PC-9 (cell line): ENCODE measurements around the gene ENDOV. TPM values are rescaled to one million over a fixed set of nuclear protein-coding genes. Genes with fewer than 3 reads are reported as not detected.

Source experiments
- BruUV-seq: library from RNA; stranded (reverse); fragments of 400-500 nt; replicated peaks from 2 replicates; lab custom pipeline; 2021; lab: Mats Ljungman, UMichigan
- CTCF ChIA-PET: fragments of 300-600 bp; sonication (Branson Sonifier 250); formaldehyde crosslinking; loops from one replicate; lab custom pipeline; 2022; ENCODE audit warnings: antibody characterized with exemption; lab: Charles Lee
- POLR2A ChIA-PET: fragments of 300-600 bp; sonication (Branson Sonifier 250); formaldehyde crosslinking; loops from one replicate; lab custom pipeline; 2022; ENCODE audit warnings: antibody characterized with exemption; ENCODE audit not compliant: unreplicated experiment; lab: Charles Lee
- DNase-seq, 2 experiments: peaks; one replicate each; pipeline versions ENCODE4 v3.0.0 to v3.0.0-alpha.2; 2015 to 2022; ENCODE audit warnings: mixed read lengths in 1 of 2
- H2AFZ ChIP-seq: fragments of 200-600 bp; sonication (generic); 2 replicates; pipeline ENCODE4 v1.8.1; 2017; ENCODE audit warnings: antibody characterized with exemption
- H3F3A ChIP-seq: fragments of 200-600 bp; sonication (generic); 2 replicates; pipeline ENCODE4 v1.8.1; 2017; ENCODE audit warnings: antibody characterized with exemption, mild to moderate bottlenecking, low read depth; ENCODE audit not compliant: insufficient read depth
- H3K27ac ChIP-seq: fragments of 200-600 bp; sonication (generic); 2 replicates; pipeline ENCODE4 v1.6.1; 2016; ENCODE audit warnings: mixed run types
- H3K27me3 ChIP-seq: fragments of 200-600 bp; sonication (generic); 2 replicates; pipeline ENCODE4 v1.6.1; 2016; ENCODE audit warnings: low read depth, mixed run types; ENCODE audit not compliant: insufficient read depth
- H3K36me3 ChIP-seq: fragments of 200-600 bp; sonication (generic); 2 replicates; pipeline ENCODE4 v1.6.1; 2016; ENCODE audit warnings: low read depth, mixed run types
- H3K4me1 ChIP-seq: fragments of 200-600 bp; sonication (generic); replicated peaks from 2 replicates; pipeline ENCODE4 v1.6.1; 2016; ENCODE audit warnings: mixed run types; ENCODE audit not compliant: insufficient read depth
- H3K4me2 ChIP-seq: fragments of 200-600 bp; sonication (generic); 2 replicates; pipeline ENCODE4 v1.6.1; 2017; ENCODE audit warnings: mixed run types
- H3K4me3 ChIP-seq: fragments of 200-600 bp; sonication (generic); 2 replicates; pipeline ENCODE4 v1.6.1; 2016; ENCODE audit warnings: mixed run types
- H3K79me2 ChIP-seq: fragments of 200-600 bp; sonication (generic); 2 replicates; pipeline ENCODE4 v1.6.1; 2017; ENCODE audit warnings: low read depth, mixed run types
- H3K9me2 ChIP-seq: fragments of 200-600 bp; sonication (generic); 2 replicates; pipeline ENCODE4 v1.8.1; 2017; ENCODE audit warnings: mild to moderate bottlenecking; ENCODE audit not compliant: insufficient read depth
- H3K9me3 ChIP-seq: fragments of 200-600 bp; sonication (generic); 2 replicates; pipeline ENCODE4 v1.8.1; 2016; ENCODE audit warnings: low read depth; ENCODE audit not compliant: insufficient read depth
- H4K20me1 ChIP-seq: fragments of 200-600 bp; sonication (generic); 2 replicates; pipeline ENCODE4 v1.8.1; 2017; ENCODE audit not compliant: insufficient read depth
- EZH2 ChIP-seq: fragments of 200-600 bp; sonication (generic); IDR thresholded peaks from 2 replicates; pipeline ENCODE4 v1.8.0; 2017; ENCODE audit warnings: antibody characterized with exemption, low read depth
- intact Hi-C: fragments of 100-400 bp; cut with micrococcal nuclease; formaldehyde crosslinking; loops from one replicate; pipeline ENCODE4 v1.10.0; 2022; ENCODE audit not compliant: unreplicated experiment
- total RNA-seq: library from RNA; stranded (reverse); gene quantifications from 2 replicates; pipeline ENCODE4 v1.2.3, GENCODE V29; 2021
- TF ChIP-seq, protein P1 (sequence below): fragments of 200-600 bp; sonication (generic); conservative IDR thresholded peaks from 2 replicates; pipeline ENCODE4 v1.6.1; 2017; ENCODE audit warnings: mixed run types, antibody characterized with exemption, mild to moderate bottlenecking, moderate library complexity

Gene ENDOV
- total RNA-seq, 1 experiment from 2014 or later = 50.3 TPM

DNA sequence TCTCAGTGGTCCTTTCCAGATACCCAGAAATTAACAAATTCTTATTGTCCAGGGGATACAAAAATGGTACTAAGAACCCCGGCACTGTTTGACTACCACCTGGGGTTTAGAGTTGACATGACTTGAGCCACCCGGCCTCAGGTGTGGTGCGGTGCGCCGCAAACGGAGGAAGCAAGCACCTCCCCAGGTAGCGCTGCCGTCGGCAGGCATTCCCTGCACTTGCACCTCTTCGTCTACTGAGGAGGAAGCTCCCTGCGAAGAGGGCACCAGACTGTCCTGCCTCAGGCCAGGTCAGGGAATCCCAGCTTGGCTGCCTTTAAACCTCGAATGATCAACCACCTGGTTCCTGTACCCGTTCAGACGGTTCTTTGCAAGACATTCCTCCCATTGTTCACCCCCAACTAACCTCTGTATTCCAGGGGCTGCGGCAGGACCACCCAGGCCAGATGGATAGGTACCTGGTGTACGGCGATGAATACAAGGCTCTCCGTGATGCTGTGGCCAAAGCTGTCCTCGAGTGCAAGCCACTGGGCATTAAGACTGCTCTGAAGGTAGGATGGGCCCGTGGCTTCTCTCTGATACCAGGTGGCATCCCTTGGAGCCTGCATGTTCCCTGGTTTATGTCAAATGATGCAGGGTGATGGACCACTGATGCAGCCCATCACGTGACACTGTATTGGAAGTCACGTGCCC is 40.8 kb upstream of the ENDOV start:
- H3K4me3 ChIP-seq = no peak overlapping the region
- no peak overlapping the region for H2AFZ ChIP-seq
- peaks cover 6% of the 10 kb centered on the region; the same call in 1 of the 2 replicates for H3K36me3 ChIP-seq
- no peak overlapping the region for H3K27ac ChIP-seq
- CTCF ChIA-PET = no interaction called here
- H3K27me3 ChIP-seq = no peaks in the 10 kb centered on the region
- DNase-seq = no peak
- no peaks in the 10 kb centered on the region for H3K79me2 ChIP-seq
- H3K9me2 ChIP-seq = no peaks in the 10 kb centered on the region
- POLR2A ChIA-PET = no interaction called here
- no peaks in the 10 kb centered on the region for H3F3A ChIP-seq
- BruUV-seq = no TSS peak
- no peak for TF ChIP-seq EZH2
- H4K20me1 ChIP-seq = no peaks in the 10 kb centered on the region
- no peak overlapping the region for H3K4me2 ChIP-seq
- no peaks in the 10 kb centered on the region for H3K4me1 ChIP-seq
- intact Hi-C loops = no loop called here
- no peaks in the 10 kb centered on the region for H3K9me3 ChIP-seq

DNA sequence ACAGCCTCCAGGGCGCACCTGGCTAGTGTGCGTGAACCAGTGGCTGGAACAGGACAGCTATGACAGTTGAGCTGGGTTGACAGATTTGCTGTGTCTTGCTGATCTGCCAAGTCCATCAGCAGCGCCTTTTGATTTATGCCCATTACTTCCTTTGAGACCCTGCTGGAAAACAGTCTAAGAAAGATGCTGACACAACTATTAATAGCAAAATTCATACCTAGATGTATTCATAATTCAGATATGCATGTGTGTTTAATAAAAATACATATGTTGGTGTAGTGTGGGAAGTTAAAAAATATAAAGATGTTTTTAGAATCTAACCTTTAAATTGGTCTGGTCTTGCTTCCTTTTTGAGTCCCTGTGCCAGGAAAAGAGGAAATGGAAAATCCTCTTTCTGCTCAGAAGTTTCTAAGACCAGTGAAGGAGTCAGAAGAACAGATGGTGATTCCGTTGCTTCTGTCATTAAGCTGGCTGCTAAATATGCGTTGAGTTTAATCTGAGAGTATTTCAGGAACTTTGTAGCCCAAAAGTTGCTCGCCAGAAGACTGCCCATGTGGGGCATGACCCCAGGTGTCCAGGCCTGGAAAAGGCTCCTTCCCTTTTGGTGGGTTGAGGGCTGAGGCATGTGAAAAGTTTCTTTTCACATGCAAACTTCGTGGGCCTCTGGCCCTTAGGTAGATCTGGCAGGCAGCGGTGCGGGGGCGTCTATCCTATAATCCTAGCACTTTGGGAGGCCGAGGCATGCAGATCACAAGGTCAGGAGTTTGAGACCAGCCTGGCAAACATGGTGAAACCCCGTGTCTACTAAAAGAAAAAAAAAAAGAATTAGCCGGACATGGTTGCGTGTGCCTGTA is 40.0 kb upstream of the ENDOV start:
- no peaks in the 10 kb centered on the region for H3K79me2 ChIP-seq
- no peaks in the 10 kb centered on the region for H3K9me3 ChIP-seq
- H3K4me2 ChIP-seq = no peak overlapping the region
- H3K4me1 ChIP-seq = no peaks in the 10 kb centered on the region
- ChIA-PET CTCF (no interaction called here), POLR2A (no interaction called here)
- H3K27ac ChIP-seq = no peak overlapping the region
- H2AFZ ChIP-seq = no peak overlapping the region
- no peak for TF ChIP-seq EZH2
- TF ChIP-seq, protein P1, sequence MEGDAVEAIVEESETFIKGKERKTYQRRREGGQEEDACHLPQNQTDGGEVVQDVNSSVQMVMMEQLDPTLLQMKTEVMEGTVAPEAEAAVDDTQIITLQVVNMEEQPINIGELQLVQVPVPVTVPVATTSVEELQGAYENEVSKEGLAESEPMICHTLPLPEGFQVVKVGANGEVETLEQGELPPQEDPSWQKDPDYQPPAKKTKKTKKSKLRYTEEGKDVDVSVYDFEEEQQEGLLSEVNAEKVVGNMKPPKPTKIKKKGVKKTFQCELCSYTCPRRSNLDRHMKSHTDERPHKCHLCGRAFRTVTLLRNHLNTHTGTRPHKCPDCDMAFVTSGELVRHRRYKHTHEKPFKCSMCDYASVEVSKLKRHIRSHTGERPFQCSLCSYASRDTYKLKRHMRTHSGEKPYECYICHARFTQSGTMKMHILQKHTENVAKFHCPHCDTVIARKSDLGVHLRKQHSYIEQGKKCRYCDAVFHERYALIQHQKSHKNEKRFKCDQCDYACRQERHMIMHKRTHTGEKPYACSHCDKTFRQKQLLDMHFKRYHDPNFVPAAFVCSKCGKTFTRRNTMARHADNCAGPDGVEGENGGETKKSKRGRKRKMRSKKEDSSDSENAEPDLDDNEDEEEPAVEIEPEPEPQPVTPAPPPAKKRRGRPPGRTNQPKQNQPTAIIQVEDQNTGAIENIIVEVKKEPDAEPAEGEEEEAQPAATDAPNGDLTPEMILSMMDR = no peak
- peaks cover 6% of the 10 kb centered on the region; the same call in 1 of the 2 replicates for H3K36me3 ChIP-seq
- no peak for DNase-seq
- no peaks in the 10 kb centered on the region for H3F3A ChIP-seq
- H3K4me3 ChIP-seq = no peak overlapping the region
- no TSS peak for BruUV-seq
- intact Hi-C loops = no loop called here
- H3K27me3 ChIP-seq = no peaks in the 10 kb centered on the region
- H3K9me2 ChIP-seq = no peaks in the 10 kb centered on the region
- no peaks in the 10 kb centered on the region for H4K20me1 ChIP-seq

DNA sequence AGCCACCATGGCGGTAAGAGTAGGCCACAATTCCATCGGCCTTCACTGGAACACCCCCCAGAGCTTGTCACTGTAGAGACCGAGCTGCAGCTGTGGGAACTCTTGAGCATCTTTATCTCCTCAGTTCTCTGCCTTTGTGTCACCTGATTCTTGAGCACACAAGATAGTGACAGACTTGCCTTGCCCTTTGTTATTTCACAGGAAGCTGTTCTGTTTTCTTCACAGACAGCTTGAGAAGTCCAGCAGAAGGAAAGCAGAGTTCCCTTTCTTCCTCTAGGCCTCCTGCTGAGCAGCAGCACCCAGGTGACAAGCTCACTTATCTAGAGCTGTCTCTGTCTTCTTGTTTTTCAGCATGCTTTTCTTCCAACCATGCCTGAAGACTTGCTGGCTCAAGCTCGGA is 38.4 kb upstream of the ENDOV start:
- Histone ChIP-seq H2AFZ (no peak overlapping the region), H3K27ac (no peak overlapping the region), H3K27me3 (no peaks in the 10 kb centered on the region), H3K36me3 (peaks cover 6% of the 10 kb centered on the region; the same call in 1 of the 2 replicates), H4K20me1 (no peaks in the 10 kb centered on the region), H3K79me2 (no peaks in the 10 kb centered on the region), H3K9me2 (no peaks in the 10 kb centered on the region), H3K4me1 (no peaks in the 10 kb centered on the region), H3K9me3 (no peaks in the 10 kb centered on the region), H3K4me2 (no peak overlapping the region), H3F3A (no peaks in the 10 kb centered on the region), H3K4me3 (no peak overlapping the region)
- intact Hi-C loops = no loop called here
- no TSS peak for BruUV-seq
- CTCF ChIA-PET = no interaction called here
- DNase-seq = no peak
- no peak for TF ChIP-seq EZH2
- TF ChIP-seq, protein P1 = no peak
- POLR2A ChIA-PET = no interaction called here
